Measurements from ENCODE around the gene C2orf80.
"Not testable (repeated sequence)": the region's sequence is repeated elsewhere in the genome, so short reads cannot be mapped to it uniquely, and the experiment has no call there.

The C2orf80 gene

GRCh38 chr2:208135794-208136715, 53.8 kb downstream of the C2orf80 start:
- no peak for DNase-seq (ENCODE audit: low read depth)

- no peak for DNase-seq (ENCODE audit: low read depth)
Observed at GRCh38 chr2:208134928-208135586, 54.8 kb downstream of the C2orf80 start.

- DNase-seq (ENCODE audit: low read depth), result no peak
Observed at GRCh38 chr2:208130712-208131110, 59.1 kb downstream of the C2orf80 start.

- no peak for DNase-seq (ENCODE audit: low read depth)
Observed at GRCh38 chr2:208129744-208130711, 59.8 kb downstream of the C2orf80 start, which contains the start of gene CRYGC. Gene CRYGC (minus strand): TSS chr2:208129828. CDS start chr2:208129792, 36 bp downstream.

- DNase-seq (ENCODE audit: low read depth), result no peak
Observed at GRCh38 chr2:208128136-208128535, 61.7 kb downstream of the C2orf80 start.

GRCh38 chr2:208127090-208127489, 62.7 kb downstream of the C2orf80 start:
- DNase-seq (ENCODE audit: low read depth), result no peak

- DNase-seq (ENCODE audit: low read depth), result no peak
Observed at GRCh38 chr2:208125251-208125650, 64.6 kb downstream of the C2orf80 start.

- DNase-seq (ENCODE audit: low read depth), result not testable (repeated sequence)
Observed at GRCh38 chr2:208124013-208124715, 65.7 kb downstream of the C2orf80 start, which contains the start of gene CRYGD. Gene CRYGD (minus strand): TSS chr2:208124524. CDS start chr2:208124473, 51 bp downstream.

GRCh38 chr2:208122248-208122647, 67.6 kb downstream of the C2orf80 start:
- DNase-seq (ENCODE audit: low read depth), result no peak

- DNase-seq (ENCODE audit: low read depth), result no peak
Observed at GRCh38 chr2:208118918-208119317, 70.9 kb downstream of the C2orf80 start.

GRCh38 chr2:208117390-208117789, 72.4 kb downstream of the C2orf80 start:
- not testable (repeated sequence) for DNase-seq (ENCODE audit: low read depth)
